Spleen (tissue), 10 donors: ENCODE results near the gene GALNT16. TPM values are rescaled to one million over a fixed set of nuclear protein-coding genes. Genes with fewer than 3 reads are reported as not detected.

Source experiments
- polyA plus RNA-seq, 3 donors: library from polyadenylated mRNA; stranded (reverse); fragments of 200-250 nt; gene quantifications; one replicate each; pipeline ENCODE4 v1.2.1, GENCODE V29; 2013
- total RNA-seq, 7 donors: library from RNA; depleted of rRNA in 3 of 7; stranded (reverse); fragments of >200 nt in 3 of 7; fragmentation: NEBNext Ultra II Directional in 4 of 7; extraction: Animal tissue kit (Norgen Biotek cat#: 25700) in 4 of 7; gene quantifications; one replicate each; pipeline versions ENCODE4 v1.1.0 to v1.2.1, GENCODE V29; 2016 to 2021
- donor health status: healthy with polysubstance abuse.
- donor health status: DM: no; HTN: no; CAD: no; lungs with moderate emphysema.
- donor health status: DM: no; HTN: no; CAD: no.
- donor health status: Bipolar disorder and iron deficiency.
- donor health status: healthy.
- donor health status: DM: no; HTN: no; CAD: no.
- donor health status: DM: yes; HTN: yes; CAD: no.

The GALNT16 gene
- total and polyA plus RNA-seq, 10 donors, result 2.1 to 36.4 (median 10.0) TPM

Other genes with a start within 250 kb of the GALNT16 start
- 10 to 100 TPM; 39.9 to 60.6 (median 48.0) TPM for gene DCAF5, start 107.0 kb upstream of the GALNT16 start, total RNA-seq
- gene DCAF5, start 107.0 kb upstream of the GALNT16 start, polyA plus RNA-seq, result 10 to 100 TPM; 10.3 to 18.9 (median 13.7) TPM
- gene EXD2, start 68.7 kb upstream of the GALNT16 start, total RNA-seq, result 10 to 100 TPM; 10.8 to 18.5 (median 14.4) TPM
- 1 to 10 TPM; 3.7 to 5.1 (median 3.7) TPM for gene EXD2, start 68.7 kb upstream of the GALNT16 start, polyA plus RNA-seq
- 100 to 1,000 TPM in 4 of 7 donors, 10 to 100 TPM in 3; 53.5 to 133 (median 117) TPM for gene ERH, start 138.1 kb downstream of the GALNT16 start, total RNA-seq
- gene ERH, start 138.1 kb downstream of the GALNT16 start, polyA plus RNA-seq, result 100 to 1,000 TPM; 123 to 182 (median 174) TPM
- 10 to 100 TPM; 36.4 to 55.8 (median 46.5) TPM for gene SLC39A9, start 138.5 kb downstream of the GALNT16 start, total RNA-seq
- gene SLC39A9, start 138.5 kb downstream of the GALNT16 start, polyA plus RNA-seq, result 10 to 100 TPM; 11.8 to 14.2 (median 12.3) TPM
- under 1 TPM in 6 of 7 donors, not detected in 1; 0.07 to 0.46 (median 0.22) TPM for gene PLEKHD1, start 224.6 kb downstream of the GALNT16 start, total RNA-seq
- under 1 TPM; 0.06 to 0.17 (median 0.09) TPM for gene PLEKHD1, start 224.6 kb downstream of the GALNT16 start, polyA plus RNA-seq